NT2/D1 (cell line): ENCODE measurements around the gene OPN3.

Experiments used
- SUZ12 ChIP-seq: IDR thresholded peaks from 2 replicates; pipeline ENCODE4 v1.6.1; 2011; ENCODE audit not compliant: insufficient read length, insufficient read depth; ENCODE audit errors: extremely low read depth
- YY1 ChIP-seq: IDR thresholded peaks from 2 replicates; pipeline ENCODE4 v1.6.1; 2011; ENCODE audit not compliant: insufficient read length, insufficient read depth

GRCh38 chr1:241660424-241660972 lies 20.3 kb upstream of the OPN3 start:
- TF ChIP-seq YY1 (no peak), SUZ12 (no peak)
